Measurements from ENCODE around the gene GH1.

- no peak for TF ChIP-seq CTCF (conservative IDR thresholded peaks at IDR 0.05)
- no peak for TF ChIP-seq ZFX (IDR thresholded peaks at IDR 0.05)
Measured at GRCh38 chr17:63944736-63945499, 26.3 kb upstream of the GH1 start.
